Common myeloid progenitor, CD34-positive (primary cell): Measurements from ENCODE around the gene TBL1Y.

Experiments used
- CTCF ChIA-PET: fragments of 350-600 bp; sonication (Branson Sonifier 250); formaldehyde crosslinking; loops from one replicate; lab custom pipeline; 2021; ENCODE audit warnings: antibody characterized with exemption; lab: Charles Lee
- POLR2A ChIA-PET: fragments of 350-600 bp; sonication (Branson Sonifier 250); formaldehyde crosslinking; loops from one replicate; lab custom pipeline; 2021; ENCODE audit warnings: antibody characterized with exemption; lab: Charles Lee
- DNase-seq, 3 donors: peaks; one replicate each; pipeline versions ENCODE4 v3.0.0 to v3.0.0-alpha.2; 2013
- H3K27ac ChIP-seq, 2 experiments: 1 replicate in 1 of 2; 2 replicates in 1 of 2; pipeline ENCODE4 v1.7.0; 2013; ENCODE audit warnings: inconsistent platforms in 2 of 2, low read length in 2 of 2, mild to moderate bottlenecking in 2 of 2, low read depth in 1 of 2, moderate library complexity in 1 of 2; ENCODE audit not compliant: severe bottlenecking in 2 of 2, insufficient read depth in 1 of 2, poor library complexity in 1 of 2
- H3K27me3 ChIP-seq, 5 experiments: replicated peaks in 2 of 5; 1 replicate in 3 of 5; 2 replicates in 2 of 5; pipeline versions ENCODE4 v1.6.1 to v1.7.0; 2013; ENCODE audit warnings: low read length in 4 of 5, mild to moderate bottlenecking in 2 of 5, moderate library complexity in 2 of 5, inconsistent platforms in 1 of 5; ENCODE audit not compliant: insufficient read depth in 5 of 5, control insufficient read depth in 4 of 5
- H3K36me3 ChIP-seq, 4 experiments: 1 replicate in 2 of 4; 2 replicates in 2 of 4; pipeline versions ENCODE4 v1.6.1 to v1.7.0; 2013; ENCODE audit warnings: low read length in 3 of 4, control low read depth in 1 of 4, mild to moderate bottlenecking in 1 of 4; ENCODE audit not compliant: control insufficient read depth in 4 of 4, insufficient read depth in 4 of 4
- H3K4me1 ChIP-seq, 4 experiments: 1 replicate in 3 of 4; 2 replicates in 1 of 4; pipeline versions ENCODE4 v1.6.1 to v1.7.1; 2013; ENCODE audit warnings: low read length in 3 of 4, mild to moderate bottlenecking in 3 of 4, control low read depth in 1 of 4, inconsistent platforms in 1 of 4, moderate library complexity in 1 of 4; ENCODE audit not compliant: control insufficient read depth in 4 of 4, insufficient read depth in 4 of 4; ENCODE audit errors: control extremely low read depth in 1 of 4
- H3K4me3 ChIP-seq, 7 experiments: 1 replicate in 4 of 7; 2 replicates in 3 of 7; pipeline versions ENCODE4 v1.5.1 to v1.7.0; 2013; ENCODE audit warnings: mild to moderate bottlenecking in 7 of 7, low read length in 6 of 7, moderate library complexity in 6 of 7, inconsistent platforms in 2 of 7, low read depth in 2 of 7, control low read depth in 1 of 7; ENCODE audit not compliant: insufficient read depth in 4 of 7, control insufficient read depth in 1 of 7; ENCODE audit errors: extremely low read depth in 1 of 7
- H3K9me3 ChIP-seq, 5 experiments: 1 replicate in 4 of 5; 2 replicates in 1 of 5; pipeline versions ENCODE4 v1.6.1 to v1.7.1; 2013; ENCODE audit warnings: low read length in 4 of 5, mild to moderate bottlenecking in 2 of 5, inconsistent platforms in 1 of 5, low read depth in 1 of 5, moderate library complexity in 1 of 5; ENCODE audit not compliant: control insufficient read depth in 4 of 5, insufficient read depth in 2 of 5; ENCODE audit errors: control extremely low read depth in 1 of 5
- WGBS: methylation state at CpG from one replicate; pipeline ENCODE4 v1.1.5; 2013; ENCODE audit not compliant: insufficient coverage; 5-methylcytosine and 5-hydroxymethylcytosine counted together

Gene TBL1Y

GRCh38 chrY:6909856-6910255 lies 641 bp upstream of the TBL1Y start:
- H3K9me3 ChIP-seq: no peaks in the 10 kb centered on the region
- no peak overlapping the region for H3K27ac ChIP-seq
- H3K27me3 ChIP-seq: peaks cover 0 to 54% (median 0%) of the 10 kb centered on the region in 5 experiments
- H3K36me3 ChIP-seq: no peaks in the 10 kb centered on the region
- ChIA-PET POLR2A (no interaction called here), CTCF (no interaction called here)
- peaks cover 0 to 12% (median 0%) of the 10 kb centered on the region in 4 experiments for H3K4me1 ChIP-seq
- H3K4me3 ChIP-seq: peak overlapping the region in 2 of 7 experiments; percentile 17 to 58
- no peak for DNase-seq
- no CpG with 5 or more reads among the region's 14 CpGs for WGBS

- POLR2A ChIA-PET: no interaction called here
- Histone ChIP-seq H3K9me3 (no peaks in the 10 kb centered on the region), H3K27me3 (peaks cover 0 to 56% (median 0%) of the 10 kb centered on the region in 5 experiments), H3K4me1 (peaks cover 0 to 12% (median 0%) of the 10 kb centered on the region in 4 experiments), H3K27ac (no peak within 1 kb of the TSS), H3K4me3 (peak within 1 kb of the TSS in 3 of 7 experiments; percentile 7 to 58 (median 13)), H3K36me3 (no peaks in the 10 kb centered on the region)
- CTCF ChIA-PET: no interaction called here
- no CpG with 5 or more reads among the region's 52 CpGs for WGBS
- no peak for DNase-seq
Measured at GRCh38 chrY:6911253-6911881, 870 bp downstream of the TBL1Y start, which contains the start of gene AMELY. Gene AMELY, minus strand, starts transcription at chrY:6911752. Its CDS starts 39,144 bp downstream, at chrY:6872608.

DNA sequence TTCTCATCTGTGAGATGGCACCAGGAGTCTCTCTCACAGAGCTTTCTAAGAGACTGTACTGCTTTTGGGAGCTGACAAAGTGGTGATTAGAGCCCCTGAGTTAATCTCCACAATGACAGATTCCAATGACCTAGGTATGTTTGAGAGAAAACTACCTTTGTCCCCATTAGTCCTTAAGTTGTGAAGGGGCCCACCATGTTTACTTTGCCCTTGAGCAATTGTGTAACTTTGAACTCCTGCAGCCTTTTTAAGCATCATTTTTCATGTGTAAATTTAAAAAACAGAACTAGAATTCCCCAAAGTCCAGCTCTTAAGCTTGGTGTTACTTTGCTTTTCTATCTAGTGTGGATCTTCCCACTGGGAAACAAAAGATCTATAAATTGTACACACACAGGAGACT lies 2.9 kb downstream of the TBL1Y start:
- no peaks in the 10 kb centered on the region for H3K9me3 ChIP-seq
- DNase-seq: no peak
- CTCF ChIA-PET: no interaction called here
- no peaks in the 10 kb centered on the region for H3K36me3 ChIP-seq
- no peak overlapping the region for H3K4me3 ChIP-seq
- peaks cover 0 to 12% (median 0%) of the 10 kb centered on the region in 4 experiments for H3K4me1 ChIP-seq
- POLR2A ChIA-PET: no interaction called here
- no peak overlapping the region for H3K27ac ChIP-seq
- peaks cover 0 to 48% (median 0%) of the 10 kb centered on the region in 5 experiments for H3K27me3 ChIP-seq

- H3K4me1 ChIP-seq: no peaks in the 10 kb centered on the region
- POLR2A ChIA-PET: no interaction called here
- DNase-seq: no peak
- CTCF ChIA-PET: no interaction called here
- no peaks in the 10 kb centered on the region for H3K9me3 ChIP-seq
- no CpG with 5 or more reads among the region's 2 CpGs for WGBS
- H3K27ac ChIP-seq: no peak overlapping the region
- no peak overlapping the region for H3K4me3 ChIP-seq
- no peaks in the 10 kb centered on the region for H3K27me3 ChIP-seq
- H3K36me3 ChIP-seq: no peaks in the 10 kb centered on the region
Measured at GRCh38 chrY:6921061-6921460, 10.6 kb downstream of the TBL1Y start.

DNA sequence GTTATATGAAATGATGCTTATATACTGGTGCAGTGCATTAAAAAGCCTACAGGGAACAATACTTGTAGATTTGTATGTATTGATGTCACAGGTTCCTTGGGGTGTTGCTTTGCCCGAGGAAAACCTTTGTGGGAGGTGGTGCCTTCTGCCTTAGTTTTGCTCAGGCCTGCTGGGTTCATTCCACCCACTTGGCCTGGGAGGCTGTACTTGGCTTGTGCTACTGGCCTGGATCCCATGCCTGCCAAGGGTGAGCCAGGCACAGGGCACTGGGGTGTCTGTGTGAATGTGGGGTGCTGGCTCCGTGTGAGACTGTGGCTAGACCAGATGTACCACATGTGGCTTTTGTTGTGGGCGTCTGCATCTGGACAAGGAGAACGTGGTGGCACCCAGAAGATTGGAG lies 17.8 kb downstream of the TBL1Y start:
- Histone ChIP-seq H3K9me3 (no peaks in the 10 kb centered on the region), H3K4me3 (no peak overlapping the region), H3K4me1 (no peaks in the 10 kb centered on the region), H3K27me3 (no peaks in the 10 kb centered on the region), H3K27ac (no peak overlapping the region), H3K36me3 (no peaks in the 10 kb centered on the region)
- CTCF ChIA-PET: no interaction called here
- POLR2A ChIA-PET: no interaction called here
- DNase-seq: no peak
- no CpG with 5 or more reads among the region's 4 CpGs for WGBS

GRCh38 chrY:6929237-6929636 lies 18.7 kb downstream of the TBL1Y start:
- POLR2A ChIA-PET: no interaction called here
- H3K4me3 ChIP-seq: no peak overlapping the region
- H3K27ac ChIP-seq: no peak overlapping the region
- no peaks in the 10 kb centered on the region for H3K4me1 ChIP-seq
- no CpG with 5 or more reads among the region's 1 CpG for WGBS
- H3K9me3 ChIP-seq: no peaks in the 10 kb centered on the region
- DNase-seq: no peak
- H3K27me3 ChIP-seq: no peaks in the 10 kb centered on the region
- CTCF ChIA-PET: no interaction called here
- no peaks in the 10 kb centered on the region for H3K36me3 ChIP-seq

DNA sequence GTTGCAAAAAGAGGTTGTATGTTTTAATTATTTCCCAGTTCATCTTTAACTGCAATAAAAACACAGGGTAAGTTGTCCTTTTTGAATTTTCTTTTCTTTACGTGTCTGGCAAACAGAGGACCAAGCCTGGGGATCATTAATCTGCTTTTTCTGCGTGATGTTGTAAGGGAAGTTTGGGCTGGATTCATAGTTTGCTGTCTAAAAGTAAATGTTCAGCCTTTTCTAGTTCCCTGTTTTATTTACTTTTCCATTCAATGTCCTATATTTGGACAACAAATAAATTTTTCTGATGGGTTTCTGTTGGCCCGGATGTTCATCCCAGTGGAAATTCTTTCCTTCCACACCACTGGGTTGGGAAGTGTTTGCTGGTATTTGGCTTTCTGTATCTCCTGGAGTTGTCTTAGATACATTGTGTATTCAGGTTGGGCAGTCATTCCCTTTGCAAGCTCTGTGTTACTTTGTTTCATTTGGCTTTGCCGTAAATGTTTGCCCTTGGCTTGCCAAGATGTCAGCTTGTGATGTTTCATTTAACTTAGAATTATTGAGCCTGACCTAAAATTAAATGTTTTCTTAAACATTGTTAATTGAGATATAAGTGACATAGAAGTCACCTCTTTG lies 21.4 kb downstream of the TBL1Y start:
- POLR2A ChIA-PET: no interaction called here
- WGBS: no CpG with 5 or more reads among the region's 4 CpGs
- H3K9me3 ChIP-seq: no peaks in the 10 kb centered on the region
- no peak overlapping the region for H3K27ac ChIP-seq
- no peak for DNase-seq
- no peaks in the 10 kb centered on the region for H3K4me1 ChIP-seq
- no peaks in the 10 kb centered on the region for H3K36me3 ChIP-seq
- H3K4me3 ChIP-seq: no peak overlapping the region
- CTCF ChIA-PET: no interaction called here
- no peaks in the 10 kb centered on the region for H3K27me3 ChIP-seq
